Muscle of back (tissue), 11 donors: ENCODE measurements around the gene KLHL35. TPM values are rescaled to one million over a fixed set of nuclear protein-coding genes. Genes with fewer than 3 reads are reported as not detected.
"Not testable (repeated sequence)": the region's sequence is repeated elsewhere in the genome, so short reads cannot be mapped to it uniquely, and the experiment has no call there.

Source experiments
- DNase-seq, 3 donors: peaks; one replicate each; pipeline versions ENCODE4 v3.0.0 to v3.0.0-alpha.2; 2013
- polyA plus RNA-seq, 10 donors: library from polyadenylated mRNA; unstranded; fragments of 120-200 nt; gene quantifications; one replicate each; pipeline ENCODE4 v1.2.1, GENCODE V29; 2013; ENCODE audit not compliant: insufficient read length in 10 of 10

The KLHL35 gene
- polyA plus RNA-seq, 10 donors, result 2.3 to 4.5 (median 3.5) TPM

DNA sequence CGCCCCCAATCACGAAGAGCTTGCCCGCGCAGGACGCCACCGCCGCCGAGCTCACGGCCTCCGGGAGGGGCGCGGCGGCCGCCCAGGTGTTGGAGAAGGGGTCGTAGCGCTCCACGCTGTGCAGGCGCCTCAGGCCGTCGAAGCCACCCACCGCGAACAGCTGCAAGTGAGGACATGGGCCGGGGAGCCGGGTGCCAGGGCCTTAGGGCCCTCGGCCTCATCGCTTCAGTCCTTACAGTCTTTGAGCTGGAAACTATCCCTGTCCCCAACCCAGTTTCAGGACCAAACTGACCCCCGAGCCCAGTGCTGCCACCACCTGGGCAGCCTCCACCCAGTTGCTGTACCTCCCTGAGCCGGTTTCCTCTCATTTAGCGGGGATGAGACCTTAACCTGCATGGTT lies 7.6 kb downstream of the KLHL35 start:
- no peak for DNase-seq

GRCh38 chr11:75424396-75424795 lies 8.6 kb downstream of the KLHL35 start:
- no peak for DNase-seq

DNA sequence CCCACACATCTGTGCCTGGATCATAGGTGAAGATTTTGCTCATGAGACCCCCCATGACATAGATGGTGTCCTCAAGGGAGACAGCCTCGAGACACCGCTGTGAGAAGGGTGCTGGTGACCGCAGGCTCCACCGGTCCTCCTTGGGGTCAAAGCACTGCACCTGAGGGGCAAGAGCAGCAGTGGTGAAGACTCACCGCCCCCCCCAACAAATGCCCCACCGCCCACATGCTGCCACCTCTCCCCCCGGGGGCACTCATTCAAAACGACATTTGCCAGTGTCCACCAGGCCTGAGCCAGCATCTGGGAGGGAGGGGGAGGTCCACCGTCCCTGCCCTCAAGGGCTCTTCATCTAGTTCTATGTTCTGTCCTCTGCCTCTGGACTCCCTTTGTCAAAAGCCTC lies 9.3 kb downstream of the KLHL35 start:
- DNase-seq, result no peak

- DNase-seq, result no peak
These were observed 10.5 kb downstream of the KLHL35 start for GRCh38 chr11:75422248-75423231.

DNA sequence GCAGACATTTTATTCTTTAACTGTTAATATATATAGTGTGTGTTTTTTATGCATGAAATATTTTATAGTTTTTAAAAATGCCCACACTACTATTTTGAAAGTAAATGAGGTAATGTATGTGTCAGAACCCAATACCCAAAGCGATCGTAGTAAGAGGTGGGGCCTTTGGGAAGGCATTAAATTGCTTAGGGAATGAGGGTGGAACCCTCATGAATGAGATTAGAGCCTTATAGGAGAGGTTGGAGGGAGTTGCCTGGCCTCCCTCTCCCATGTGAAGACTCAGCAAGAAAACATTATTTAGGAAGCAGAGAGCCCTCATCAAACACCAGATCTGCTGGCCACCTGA lies 11.1 kb downstream of the KLHL35 start:
- no peak for DNase-seq

GRCh38 chr11:75421035-75421602 lies 11.9 kb downstream of the KLHL35 start:
- no peak for DNase-seq

DNA sequence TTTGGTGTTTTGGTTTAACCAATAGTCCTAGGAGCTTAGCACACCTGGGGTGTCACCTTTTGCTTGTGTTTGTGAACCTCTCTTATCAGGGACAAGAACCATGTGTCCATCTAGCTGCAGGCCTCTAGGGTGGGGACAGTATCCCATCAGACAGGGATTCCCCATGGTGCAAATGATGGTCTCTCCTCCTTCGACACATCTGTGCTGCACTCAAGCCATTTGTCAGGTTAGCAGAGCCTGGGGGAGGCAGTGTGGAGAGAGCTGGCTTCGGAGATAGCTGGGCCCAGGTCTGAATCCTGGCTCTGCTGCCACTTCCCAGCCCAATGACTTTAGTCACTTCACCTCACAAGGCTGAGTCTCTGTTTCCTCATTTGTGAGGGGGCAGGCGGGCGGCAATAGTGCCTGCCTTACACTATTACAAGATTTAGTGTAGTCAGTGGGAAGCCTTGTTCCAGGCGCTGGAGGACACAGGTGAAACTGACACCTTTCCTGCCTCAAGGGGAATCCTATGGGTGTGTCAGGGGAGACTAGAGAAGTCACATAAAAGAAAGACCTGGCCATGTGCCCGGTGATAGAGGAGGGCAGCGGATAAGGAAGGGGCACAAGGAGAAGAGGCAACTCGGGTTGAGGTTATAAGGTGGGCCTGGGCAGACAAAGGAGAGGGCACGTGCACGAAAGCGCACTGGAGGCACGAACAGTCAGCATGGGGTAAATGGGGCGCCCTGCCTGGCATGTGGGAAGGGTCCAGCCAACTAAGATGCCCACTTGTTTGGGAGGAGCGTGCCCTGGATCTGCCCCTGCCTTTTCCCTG lies 12.6 kb downstream of the KLHL35 start:
- no peak for DNase-seq

- DNase-seq, result peak in 2 of 3 donors; percentile 35 to 43
These were observed 19.1 kb downstream of the KLHL35 start for GRCh38 chr11:75413864-75414263.

DNA sequence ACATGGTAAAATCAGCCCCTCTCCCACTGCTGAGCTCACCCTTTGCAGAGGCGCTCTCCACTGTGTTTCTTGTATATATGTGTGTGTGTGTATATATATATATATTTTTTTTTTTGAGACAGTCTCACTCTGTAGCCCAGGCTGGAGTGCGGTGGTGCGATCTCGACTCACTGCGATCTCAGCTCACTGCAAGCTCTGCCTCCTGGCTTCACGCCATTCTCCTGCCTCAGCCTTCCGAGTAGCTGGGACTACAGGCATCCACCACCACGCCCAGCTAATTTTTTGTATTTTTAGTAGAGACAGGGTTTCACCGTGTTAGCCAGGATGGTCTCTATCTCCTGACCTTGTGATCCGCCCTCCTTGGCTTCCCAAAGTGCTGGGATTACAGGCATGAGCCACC lies 19.9 kb downstream of the KLHL35 start:
- not testable (repeated sequence) for DNase-seq

DNA sequence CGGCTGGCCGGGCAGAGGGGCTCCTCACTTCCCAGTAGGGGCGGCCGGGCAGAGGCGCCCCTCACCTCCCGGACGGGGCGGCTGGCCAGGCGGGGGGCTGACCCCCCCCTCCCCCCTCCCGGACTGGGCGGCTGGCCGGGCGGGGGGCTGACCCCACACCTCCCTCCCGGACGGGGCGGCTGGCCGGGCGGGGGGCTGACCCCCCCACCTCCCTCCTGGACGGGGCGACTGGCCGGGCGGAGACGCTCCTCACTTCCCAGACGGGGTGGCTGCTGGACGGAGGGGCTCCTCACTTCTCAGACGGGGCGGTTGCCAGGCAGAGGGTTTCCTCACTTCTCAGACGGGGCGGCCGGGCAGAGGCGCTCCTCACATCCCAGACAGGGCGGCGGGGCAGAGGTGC lies 23.0 kb downstream of the KLHL35 start:
- DNase-seq, result not testable (repeated sequence)

DNA sequence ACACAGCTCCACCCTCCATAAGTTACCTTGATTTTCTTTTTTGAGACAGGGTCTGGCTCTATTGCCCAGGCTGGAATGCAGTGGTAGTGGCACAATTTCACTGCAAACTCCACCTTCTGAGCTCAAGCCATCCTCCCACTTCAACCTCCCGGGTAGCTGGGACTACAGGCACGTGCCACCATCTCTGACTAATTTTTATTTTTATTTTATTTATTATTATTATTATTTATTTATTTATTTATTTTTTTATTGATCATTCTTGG lies 24.1 kb downstream of the KLHL35 start:
- DNase-seq, result no peak

DNA sequence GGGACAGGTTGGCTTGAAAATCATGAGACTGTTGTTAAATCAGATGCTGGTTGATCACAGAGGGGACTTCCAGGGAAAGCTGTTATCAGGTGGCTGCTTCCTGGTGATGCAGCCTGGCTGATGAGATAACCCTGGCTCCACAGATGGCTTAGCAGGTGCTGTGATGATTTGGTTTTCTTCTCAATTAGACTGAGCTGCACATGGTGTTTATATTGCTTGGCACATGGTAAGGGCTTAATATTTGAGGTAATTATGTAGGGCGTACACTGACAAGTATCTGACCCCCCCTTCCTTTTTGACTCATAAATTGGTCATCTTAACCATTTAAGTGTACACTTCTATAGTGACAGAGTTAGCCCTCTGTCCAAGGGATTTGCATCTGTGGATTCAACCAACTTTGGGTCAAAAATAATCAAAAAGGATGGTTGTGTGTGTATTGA lies 26.6 kb downstream of the KLHL35 start:
- DNase-seq, result no peak

GRCh38 chr11:75403983-75404658 lies 28.9 kb downstream of the KLHL35 start:
- no peak for DNase-seq

GRCh38 chr11:75403037-75403436 lies 30.0 kb downstream of the KLHL35 start:
- DNase-seq, result no peak

DNA sequence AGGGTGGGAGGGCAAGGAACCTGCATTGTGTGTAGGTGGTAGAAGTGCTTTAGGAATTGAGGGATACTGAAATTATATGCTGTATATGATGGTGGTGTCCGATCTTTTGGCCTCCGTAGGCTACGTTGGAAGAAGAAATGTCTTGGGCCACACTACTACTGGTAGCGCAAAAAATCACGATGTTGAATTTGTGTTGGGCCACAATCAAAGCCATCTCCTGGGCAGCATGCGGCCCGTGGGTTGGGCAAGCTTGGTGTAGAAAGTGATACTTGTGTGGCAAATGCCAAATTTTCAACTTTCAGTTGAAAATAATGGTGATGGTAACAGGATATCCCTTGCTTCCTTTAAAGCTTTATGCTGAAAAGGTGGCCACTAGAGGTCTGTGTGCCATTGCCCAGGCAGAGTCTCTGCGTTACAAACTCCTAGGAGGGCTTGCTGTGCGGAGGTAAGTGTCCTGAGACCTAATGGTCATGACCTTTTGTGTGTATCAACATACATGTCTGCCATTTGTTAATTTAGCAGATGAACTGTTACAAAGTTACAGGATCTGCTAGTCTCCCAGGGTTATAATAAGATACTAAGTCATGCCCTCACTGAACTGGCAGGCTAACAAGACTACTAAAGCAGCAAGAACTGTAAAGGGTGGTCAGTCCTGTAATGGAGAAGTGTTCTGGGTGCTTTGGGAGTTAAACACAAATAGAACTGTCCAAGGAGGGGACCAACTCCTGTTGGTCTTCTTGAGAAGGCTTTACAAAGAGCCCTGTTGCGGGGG lies 30.8 kb downstream of the KLHL35 start:
- DNase-seq, result no peak

GRCh38 chr11:75400146-75400865 lies 32.7 kb downstream of the KLHL35 start:
- peak in 1 of 3 donors; percentile 65 for DNase-seq

DNA sequence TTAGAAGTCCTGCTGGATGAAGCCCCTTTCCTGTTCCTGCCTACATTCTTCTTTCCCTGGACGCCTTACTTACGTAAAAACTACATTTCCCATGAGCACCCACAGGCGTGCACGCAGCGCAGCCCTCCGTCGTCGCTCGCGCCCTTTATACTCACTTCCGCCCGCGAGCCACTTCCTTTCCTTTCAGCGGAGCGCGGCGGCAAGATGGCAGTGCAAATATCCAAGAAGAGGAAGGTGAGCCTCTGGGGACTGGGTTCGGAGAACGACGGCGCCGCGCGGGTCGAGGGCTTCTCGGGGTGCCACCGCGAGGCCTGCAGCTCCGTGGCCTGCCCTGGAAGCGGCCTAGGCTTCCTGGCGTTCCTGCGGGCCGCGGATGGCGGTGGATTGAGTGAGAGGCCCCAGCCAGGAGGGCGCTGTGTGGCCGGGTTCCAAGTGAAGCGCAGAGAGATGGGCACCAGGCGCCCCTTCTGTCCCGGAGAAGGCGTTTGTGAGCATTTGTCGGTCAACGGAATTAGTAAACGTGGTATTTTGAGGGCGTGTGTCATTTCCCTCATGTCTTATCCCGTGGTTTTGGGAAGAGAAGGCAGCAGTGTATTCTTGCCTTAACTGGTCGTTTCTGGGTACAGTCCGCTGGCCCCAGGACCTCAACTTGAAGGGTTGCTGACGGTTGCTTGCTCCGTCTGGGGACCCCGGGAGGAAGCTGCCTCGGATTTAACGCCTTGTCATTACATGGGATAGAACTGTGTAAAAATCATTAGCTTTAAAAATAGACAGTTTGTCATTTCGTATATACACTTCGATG lies 33.5 kb downstream of the KLHL35 start, which contains the start of gene RPS3:
Gene RPS3, plus strand, starts transcription at position 175 of the 802 bp plus-strand sequence. Its CDS starts 30 bp downstream, at position 205.
- peak; percentile 91 to 98 (median 94) for DNase-seq

DNA sequence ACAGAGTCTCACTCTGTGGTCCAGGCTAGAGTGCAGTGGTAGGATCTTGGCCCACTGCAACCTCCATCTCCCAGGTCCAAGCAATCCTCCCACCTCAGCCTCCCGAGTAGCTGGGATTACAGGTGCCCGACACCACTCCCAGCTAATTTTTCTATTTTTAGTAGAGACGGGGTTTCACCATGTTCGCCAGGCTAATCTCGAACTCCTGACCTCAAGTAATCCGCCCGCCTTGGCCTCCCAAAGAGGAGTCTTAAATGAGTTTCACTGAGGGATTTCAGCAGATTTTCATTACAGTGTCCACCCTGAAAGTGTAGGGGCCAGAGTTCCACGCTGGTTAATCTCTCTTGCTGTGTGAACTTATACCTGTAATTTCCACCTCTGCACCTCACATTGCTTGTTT lies 34.1 kb downstream of the KLHL35 start:
- DNase-seq, result no peak

- no peak for DNase-seq
These were observed 38.7 kb downstream of the KLHL35 start for GRCh38 chr11:75394085-75394840.
